ENCODE measurements around the gene PEAK3.

PEAK3 gene

DNA sequence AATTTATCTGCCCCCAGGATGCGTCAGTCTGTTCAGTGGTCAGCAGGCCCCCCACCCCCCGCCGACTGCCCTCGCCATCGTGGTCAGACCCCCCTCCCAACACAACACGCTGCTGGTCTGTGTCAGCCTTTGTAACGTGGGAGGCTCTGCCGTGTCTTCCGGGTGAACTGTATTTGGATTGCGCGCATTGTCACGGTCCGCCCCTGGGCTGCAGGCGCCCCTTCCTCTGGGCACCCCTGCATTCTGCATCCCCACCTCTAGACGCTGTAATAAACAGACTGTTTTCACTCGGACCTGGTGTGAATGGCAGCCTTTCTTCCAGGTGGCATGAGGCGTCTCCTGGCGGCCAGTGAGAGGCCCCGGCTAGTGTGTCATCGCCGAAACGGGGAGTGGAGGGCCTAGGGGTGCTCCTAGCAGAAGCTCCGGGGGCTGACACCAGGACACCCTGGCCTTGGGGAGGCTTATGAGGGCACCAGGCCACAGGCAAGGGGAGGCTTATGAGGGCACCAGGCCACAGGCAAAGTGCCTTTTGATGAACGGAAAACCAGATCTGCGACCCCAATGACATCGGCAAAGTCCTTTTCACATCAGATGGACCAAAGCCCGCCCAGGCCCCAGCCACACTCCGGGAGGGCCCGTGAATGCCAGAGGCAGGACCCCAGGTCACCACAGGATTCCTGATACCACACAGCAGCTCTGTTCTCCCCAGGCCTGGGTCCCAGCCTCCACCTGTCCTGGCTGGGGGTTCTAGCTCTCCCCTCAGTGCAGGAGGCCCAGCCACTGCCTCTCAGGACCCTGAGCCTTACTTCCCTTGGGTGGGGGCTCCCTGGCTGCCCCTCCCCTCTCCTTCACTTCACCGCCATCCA is 49.5 kb downstream of the PEAK3 start:
- Histone ChIP-seq H3K4me3 (no peak overlapping the region), H3K36me3 (peaks cover 57 to 73% (median 67%) of the 10 kb centered on the region in 11 experiments), H3K4me2 (peak overlapping the region in 10 of 11 experiments; percentile 95 to 100 (median 98); a peak in 17 of 22 replicates), H3K4me1 (peaks cover 51 to 82% (median 81%) of the 10 kb centered on the region in 10 experiments), H3K27me3 (no peaks in the 10 kb centered on the region), H3K27ac (peak overlapping the region in 4 of 11 experiments; percentile 4 to 60 (median 39); a peak in 7 of 22 replicates), H4K20me1 (peaks cover 71 to 90% (median 83%) of the 10 kb centered on the region in 11 experiments), H3K9ac (peak overlapping the region in 9 of 11 experiments; percentile 1 to 98 (median 55); a peak in 14 of 22 replicates), H3K9me3 (replicated peaks in 1 of 11) (no peaks in the 10 kb centered on the region)
- no peak for TF ChIP-seq Cebpa-rat (IDR thresholded peaks at IDR 0.05)

DNA sequence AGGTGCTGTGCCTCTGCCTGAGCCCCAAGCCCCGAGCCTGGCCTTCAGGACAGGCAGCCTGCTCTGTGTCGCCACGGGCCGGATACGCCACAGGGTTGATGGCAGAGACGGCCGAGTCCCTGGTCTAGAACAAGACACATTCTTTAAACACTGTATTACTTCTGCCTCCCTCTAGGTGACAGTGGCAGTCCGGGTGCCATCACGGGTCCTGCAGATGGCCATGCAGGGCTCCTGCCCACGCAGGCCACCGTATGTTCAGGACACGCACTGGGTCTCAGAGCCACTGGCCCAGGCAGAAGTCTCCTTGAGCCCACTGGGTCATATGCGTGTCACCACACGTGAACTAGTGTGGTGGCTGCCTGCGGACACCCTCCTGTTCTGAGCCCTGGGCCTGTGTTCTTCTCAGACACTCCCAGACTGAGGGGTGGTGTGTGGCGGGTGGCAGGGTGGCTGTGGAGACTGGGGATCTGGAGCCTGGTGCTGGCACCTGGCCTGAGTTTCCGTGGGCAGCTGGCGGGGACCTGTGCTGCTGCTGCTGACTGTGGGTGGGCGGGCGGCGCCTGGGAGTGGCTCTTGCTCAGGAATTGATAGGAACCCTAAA is 50.3 kb downstream of the PEAK3 start:
- no peaks in the 10 kb centered on the region for H3K9me3 ChIP-seq (replicated peaks in 1 of 11)
- peaks cover 76 to 90% (median 87%) of the 10 kb centered on the region in 11 experiments for H4K20me1 ChIP-seq
- no peak overlapping the region for H3K4me3 ChIP-seq
- peak overlapping the region; percentile 6 to 94 (median 63); a peak in 18 of 22 replicates for H3K4me2 ChIP-seq
- peaks cover 52 to 86% (median 84%) of the 10 kb centered on the region in 10 experiments for H3K4me1 ChIP-seq
- peaks cover 60 to 76% (median 72%) of the 10 kb centered on the region in 11 experiments for H3K36me3 ChIP-seq
- peak overlapping the region in 7 of 11 experiments; percentile 16 to 60 (median 32); a peak in 9 of 22 replicates for H3K27ac ChIP-seq
- peak overlapping the region in 9 of 11 experiments; percentile 20 to 67 (median 56); a peak in 14 of 22 replicates for H3K9ac ChIP-seq
- no peaks in the 10 kb centered on the region for H3K27me3 ChIP-seq
- no peak for TF ChIP-seq Cebpa-rat (IDR thresholded peaks at IDR 0.05)

DNA sequence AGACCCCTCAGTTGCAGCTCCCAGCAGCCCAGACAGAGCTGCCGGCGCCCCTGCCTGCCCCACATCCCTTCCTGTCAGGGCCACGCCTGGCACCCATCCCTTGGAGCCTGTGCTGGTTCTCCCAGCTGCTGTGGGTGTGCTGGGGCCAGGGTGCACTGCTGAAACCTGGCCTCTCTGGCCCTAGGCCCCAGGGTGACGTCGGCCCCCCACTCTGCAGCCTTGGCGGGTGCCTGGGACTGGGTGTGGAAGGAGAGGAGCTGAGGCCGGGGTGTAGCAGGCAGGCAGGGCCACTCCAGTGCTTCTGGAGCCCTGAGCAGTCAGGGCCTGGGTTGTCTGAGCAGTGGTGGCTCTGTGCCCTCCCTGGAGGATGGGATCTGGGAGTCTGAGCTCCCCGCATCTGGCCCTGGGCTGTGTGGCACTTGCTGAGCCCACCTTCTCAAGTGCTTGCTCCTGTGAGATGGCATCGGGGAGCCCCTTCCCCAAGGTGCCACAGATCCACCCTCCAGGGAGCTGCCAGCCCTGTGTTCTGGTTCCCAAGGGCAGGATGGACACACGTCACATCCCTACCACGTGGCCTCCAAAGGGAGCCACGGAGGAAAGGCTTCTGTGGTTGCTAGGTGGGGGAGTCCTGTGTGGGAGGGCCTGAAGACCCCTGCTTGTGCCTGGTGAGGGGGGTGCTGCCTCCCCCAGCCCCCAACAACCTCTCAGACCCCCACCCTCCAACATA is 51.0 kb downstream of the PEAK3 start:
- no peaks in the 10 kb centered on the region for H3K27me3 ChIP-seq
- H4K20me1 ChIP-seq, result peaks cover 83 to 98% (median 94%) of the 10 kb centered on the region in 11 experiments
- TF ChIP-seq Cebpa-rat (IDR thresholded peaks at IDR 0.05), result no peak
- no peaks in the 10 kb centered on the region for H3K9me3 ChIP-seq (replicated peaks in 1 of 11)
- H3K9ac ChIP-seq, result peak overlapping the region in 10 of 11 experiments; percentile 15 to 67 (median 54); a peak in 17 of 22 replicates
- peak overlapping the region in 7 of 11 experiments; percentile 16 to 60 (median 32); a peak in 10 of 22 replicates for H3K27ac ChIP-seq
- peak overlapping the region; percentile 6 to 94 (median 63); a peak in 21 of 22 replicates for H3K4me2 ChIP-seq
- peaks cover 67 to 84% (median 79%) of the 10 kb centered on the region in 11 experiments for H3K36me3 ChIP-seq
- peaks cover 52 to 93% (median 91%) of the 10 kb centered on the region in 10 experiments for H3K4me1 ChIP-seq
- H3K4me3 ChIP-seq, result no peak overlapping the region

DNA sequence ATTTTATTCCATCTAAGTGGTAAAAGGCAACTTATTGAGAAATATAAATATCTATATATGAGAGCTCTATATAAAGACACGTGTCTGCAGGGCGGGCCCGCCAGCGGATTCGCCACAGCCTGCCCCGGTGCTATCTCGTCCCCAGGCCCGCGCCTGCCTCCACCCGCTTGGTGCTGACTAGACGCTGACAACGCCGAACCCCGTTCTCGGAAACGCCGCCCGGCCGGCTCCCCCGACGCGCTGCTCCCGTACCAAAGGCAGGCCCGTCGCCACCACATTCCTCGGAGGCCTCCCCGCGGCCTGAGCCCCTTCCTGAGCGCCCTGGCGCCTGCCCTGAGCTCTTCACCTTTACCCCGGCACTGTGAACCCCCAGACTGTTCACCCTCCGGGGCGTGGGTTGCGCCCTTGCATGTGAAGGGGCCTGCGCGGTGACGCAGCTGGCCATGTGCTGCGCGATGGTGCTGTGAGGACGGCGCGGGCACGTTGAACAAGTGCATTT is 51.9 kb downstream of the PEAK3 start:
- Histone ChIP-seq H3K36me3 (peaks cover 76 to 93% (median 88%) of the 10 kb centered on the region in 11 experiments), H4K20me1 (peaks cover 92 to 100% (median 99%) of the 10 kb centered on the region in 11 experiments), H3K4me3 (no peak overlapping the region), H3K27ac (peak overlapping the region in 1 of 11 experiments; percentile 55; a peak in 1 of 22 replicates), H3K27me3 (no peaks in the 10 kb centered on the region), H3K9me3 (replicated peaks in 1 of 11) (no peaks in the 10 kb centered on the region), H3K9ac (peak overlapping the region in 5 of 11 experiments; percentile 28 to 67 (median 57); a peak in 6 of 22 replicates), H3K4me1 (peaks cover 49 to 100% (median 97%) of the 10 kb centered on the region in 10 experiments), H3K4me2 (peak overlapping the region in 7 of 11 experiments; percentile 58 to 94 (median 80); a peak in 10 of 22 replicates)
- no peak for TF ChIP-seq Cebpa-rat (IDR thresholded peaks at IDR 0.05)

DNA sequence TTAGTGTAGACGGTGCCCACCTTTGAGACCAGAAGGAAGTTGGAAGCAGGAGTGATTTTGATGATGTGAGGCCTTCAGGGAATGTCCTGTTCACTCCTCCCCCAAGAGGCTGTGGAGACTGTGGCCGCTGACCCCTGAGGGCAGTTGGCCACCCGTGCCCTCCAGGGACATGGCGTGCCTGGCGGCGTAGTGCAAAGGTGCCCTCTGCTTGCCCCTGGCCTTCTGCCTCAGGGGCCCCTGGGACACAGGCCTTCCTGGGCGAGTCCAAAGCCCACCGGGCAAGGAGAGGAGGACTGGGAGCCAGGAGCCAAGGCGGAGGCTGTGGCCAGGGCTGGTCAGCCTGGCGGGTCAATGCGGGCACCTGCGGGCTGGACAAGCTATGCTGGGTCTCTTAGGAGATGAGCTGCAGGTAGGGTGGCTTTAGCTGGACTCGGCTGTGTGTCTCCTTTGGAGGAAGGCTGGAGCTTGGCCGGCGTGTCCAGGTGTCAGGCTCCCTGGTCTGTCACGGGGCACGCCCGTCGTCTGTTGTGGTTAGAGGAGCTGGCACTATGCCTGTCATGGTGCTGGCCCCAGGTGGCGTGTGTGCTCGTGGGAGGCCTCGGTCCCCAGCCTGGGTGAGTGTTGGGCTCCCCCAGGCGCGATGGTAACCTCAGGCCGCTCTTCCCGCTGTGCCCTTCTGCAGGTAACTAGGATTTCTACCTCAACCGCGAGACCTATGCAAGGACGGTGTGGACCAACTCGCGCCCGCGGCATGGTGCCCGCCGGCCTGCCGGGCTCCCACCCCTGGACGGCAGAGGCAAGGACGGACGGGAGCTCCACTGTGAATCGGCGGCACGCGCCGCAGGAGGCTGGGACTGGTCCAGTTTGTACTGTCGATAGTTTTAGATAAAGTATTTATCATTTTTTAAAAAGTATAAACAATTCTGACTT is 52.6 kb downstream of the PEAK3 start:
- Histone ChIP-seq H3K27ac (peak overlapping the region in 6 of 11 experiments; percentile 10 to 62 (median 48); a peak in 10 of 22 replicates), H3K4me3 (no peak overlapping the region), H3K9ac (peak overlapping the region in 6 of 11 experiments; percentile 11 to 70 (median 62); a peak in 11 of 22 replicates), H3K27me3 (no peaks in the 10 kb centered on the region), H4K20me1 (peaks cover 92 to 100% (median 99%) of the 10 kb centered on the region in 11 experiments), H3K4me1 (peaks cover 42 to 100% (median 97%) of the 10 kb centered on the region in 10 experiments), H3K4me2 (peak overlapping the region in 9 of 11 experiments; percentile 9 to 94 (median 79); a peak in 15 of 22 replicates), H3K36me3 (peaks cover 81 to 95% (median 93%) of the 10 kb centered on the region in 11 experiments), H3K9me3 (replicated peaks in 1 of 11) (no peaks in the 10 kb centered on the region)
- no peak for TF ChIP-seq Cebpa-rat (IDR thresholded peaks at IDR 0.05)

DNA sequence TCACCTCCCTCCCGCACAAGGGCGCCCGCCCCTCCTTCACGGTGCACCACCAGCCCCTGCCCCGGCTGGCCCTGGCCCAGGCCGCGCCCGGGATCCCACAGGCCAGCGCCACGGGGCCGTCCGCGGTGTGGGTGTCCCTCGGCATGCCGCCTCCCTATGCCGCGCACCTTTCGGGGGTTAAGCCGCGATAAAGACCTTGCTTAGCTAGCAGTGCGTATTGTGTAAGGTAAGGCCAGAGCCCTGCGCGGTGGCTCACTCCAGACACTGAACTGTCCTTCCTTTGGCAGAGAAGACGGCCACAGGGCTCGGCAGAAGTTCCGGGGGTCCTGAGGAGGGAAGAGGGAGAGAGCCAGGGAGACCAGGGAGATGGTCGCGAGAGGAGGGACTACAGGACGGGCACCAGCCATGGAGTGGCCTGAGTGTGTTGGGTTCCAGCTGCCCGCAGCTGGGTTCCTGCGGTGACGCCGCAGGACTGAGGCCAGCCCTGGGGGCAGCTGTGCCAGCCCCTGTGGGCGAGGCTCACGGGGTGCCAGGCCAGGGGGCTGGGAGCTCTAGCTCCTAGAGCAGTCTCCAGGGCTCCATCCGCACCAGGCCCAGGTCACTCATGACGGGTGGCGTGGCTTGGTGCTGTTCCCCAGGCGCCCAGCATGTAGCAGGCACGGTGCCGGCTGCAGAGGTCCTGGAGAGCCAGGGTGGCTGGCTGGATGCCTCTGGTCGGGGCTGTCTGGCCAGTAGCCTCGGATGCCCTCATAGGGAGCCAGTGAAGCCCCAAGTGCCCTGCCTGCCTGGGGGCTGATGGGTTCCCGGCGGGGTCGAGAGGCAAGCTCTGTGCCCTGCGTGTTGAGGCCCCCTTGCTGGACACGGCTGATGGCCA is 53.6 kb downstream of the PEAK3 start:
- H4K20me1 ChIP-seq, result peaks cover 89 to 100% (median 98%) of the 10 kb centered on the region in 11 experiments
- H3K27ac ChIP-seq, result peak overlapping the region in 7 of 11 experiments; percentile 14 to 62 (median 48); a peak in 11 of 22 replicates
- peaks cover 0 to 6% (median 0%) of the 10 kb centered on the region in 11 experiments; a peak in 1 of 22 replicates for H3K27me3 ChIP-seq
- H3K4me2 ChIP-seq, result peak overlapping the region; percentile 54 to 94 (median 77); a peak in 21 of 22 replicates
- H3K36me3 ChIP-seq, result peaks cover 74 to 88% (median 84%) of the 10 kb centered on the region in 11 experiments
- peaks cover 40 to 100% (median 97%) of the 10 kb centered on the region in 10 experiments for H3K4me1 ChIP-seq
- no peaks in the 10 kb centered on the region for H3K9me3 ChIP-seq (replicated peaks in 1 of 11)
- peak overlapping the region in 1 of 10 experiments; percentile 34; a peak in 2 of 20 replicates for H3K4me3 ChIP-seq
- TF ChIP-seq Cebpa-rat (IDR thresholded peaks at IDR 0.05), result no peak
- peak overlapping the region in 8 of 11 experiments; percentile 25 to 70 (median 50); a peak in 16 of 22 replicates for H3K9ac ChIP-seq
